ENCODE measurements around the gene NUDT2. TPM values are rescaled to one million over a fixed set of nuclear protein-coding genes. Genes with fewer than 3 reads are reported as not detected.

The NUDT2 gene
- total and polyA plus RNA-seq, 10 donors: 10.4 to 32.1 (median 16.0) TPM

- whole genome bisulfite sequencing, 5 donors: 50 to 69% (median 61%) methylated on average over 1 of the region's 1 CpG
- Histone ChIP-seq H3K4me1 (peaks cover 4 to 40% (median 27%) of the 10 kb centered on the region in 6 donors), H3K9me3 (no peaks in the 10 kb centered on the region), H3K27ac (no peak overlapping the region), H3K4me3 (no peak overlapping the region), H3K36me3 (no peaks in the 10 kb centered on the region), H3K27me3 (replicated peaks in 1 of 7) (no peaks in the 10 kb centered on the region)
- no peak for DNase-seq
- intact Hi-C loops (cut with DNase I; ENCODE audit: low total_unique reads): no loop called here
- TF ChIP-seq POLR2A (IDR thresholded peaks at IDR 0.05) (no peak), CTCF (IDR thresholded peaks at IDR 0.05 in 8 of 11, conservative IDR thresholded peaks at IDR 0.05 in 3 of 11) (no peak), POLR2AphosphoS5 (IDR thresholded peaks at IDR 0.05) (no peak)
Measured at GRCh38 chr9:34326690-34327089, 2.7 kb upstream of the NUDT2 start.

GRCh38 chr9:34328500-34328986 is 826 bp upstream of the NUDT2 start:
- peaks cover 7 to 50% (median 27%) of the 10 kb centered on the region in 6 donors for H3K4me1 ChIP-seq
- intact Hi-C loops (cut with DNase I; ENCODE audit: low total_unique reads): no loop called here
- no peak for DNase-seq
- no peaks in the 10 kb centered on the region for H3K9me3 ChIP-seq
- 0 to 2% (median 1%) methylated on average over 11 of the region's 11 CpGs for WGBS, 5 donors
- peak overlapping the region; percentile 13 to 98 (median 72) for H3K27ac ChIP-seq
- no peaks in the 10 kb centered on the region for H3K27me3 ChIP-seq (replicated peaks in 1 of 7)
- no peaks in the 10 kb centered on the region for H3K36me3 ChIP-seq
- TF ChIP-seq POLR2AphosphoS5 (IDR thresholded peaks at IDR 0.05): no peak
- no peak for TF ChIP-seq POLR2A (IDR thresholded peaks at IDR 0.05)
- TF ChIP-seq CTCF (IDR thresholded peaks at IDR 0.05 in 8 of 11, conservative IDR thresholded peaks at IDR 0.05 in 3 of 11): no peak
- peak overlapping the region; percentile 44 to 89 (median 76) for H3K4me3 ChIP-seq

GRCh38 chr9:34331196-34331595 is 1.8 kb downstream of the NUDT2 start:
- Histone ChIP-seq H3K9me3 (no peaks in the 10 kb centered on the region), H3K27me3 (replicated peaks in 1 of 7) (no peaks in the 10 kb centered on the region), H3K27ac (no peak overlapping the region), H3K4me3 (no peak overlapping the region), H3K36me3 (peaks cover 0 to under 1% (median 0%) of the 10 kb centered on the region in 6 donors), H3K4me1 (peaks cover 7 to 44% (median 27%) of the 10 kb centered on the region in 6 donors)
- intact Hi-C loops (cut with DNase I; ENCODE audit: low total_unique reads): loop anchor here (5.0 kb wide), 2 partner anchors 51 to 261 kb away; no protein-coding TSS in a partner anchor
- no peak for DNase-seq
- WGBS, 5 donors: 57 to 86% (median 68%) methylated on average over 1 of the region's 1 CpG
- TF ChIP-seq POLR2A (IDR thresholded peaks at IDR 0.05) (no peak), CTCF (IDR thresholded peaks at IDR 0.05 in 8 of 11, conservative IDR thresholded peaks at IDR 0.05 in 3 of 11) (no peak), POLR2AphosphoS5 (IDR thresholded peaks at IDR 0.05) (no peak)

- Histone ChIP-seq H3K36me3 (peaks cover 0 to 11% (median 4%) of the 10 kb centered on the region in 6 donors), H3K9me3 (no peaks in the 10 kb centered on the region), H3K27ac (no peak overlapping the region), H3K4me1 (peaks cover 7 to 47% (median 27%) of the 10 kb centered on the region in 6 donors), H3K4me3 (no peak overlapping the region), H3K27me3 (replicated peaks in 1 of 7) (no peaks in the 10 kb centered on the region)
- DNase-seq: no peak
- intact Hi-C loops (cut with DNase I; ENCODE audit: low total_unique reads): loop anchor here (5.0 kb wide), 2 partner anchors 50 to 260 kb away; no protein-coding TSS in a partner anchor
- 50 to 59% (median 57%) methylated on average over 7 of the region's 7 CpGs for WGBS, 5 donors
- TF ChIP-seq CTCF (IDR thresholded peaks at IDR 0.05 in 8 of 11, conservative IDR thresholded peaks at IDR 0.05 in 3 of 11): peak in 8 of 11 experiments; percentile 34 to 55 (median 44)
- TF ChIP-seq POLR2A (IDR thresholded peaks at IDR 0.05): no peak
- TF ChIP-seq POLR2AphosphoS5 (IDR thresholded peaks at IDR 0.05): no peak
Measured at GRCh38 chr9:34332076-34332964, 3.0 kb downstream of the NUDT2 start.
